HG03342 (cell line): ENCODE measurements around the gene PELI1.

ENCODE experiments used
- ATAC-seq: cut with Tn5 transposase; IDR thresholded peaks from one replicate; pipeline ENCODE4 v1.9.1; 2021; ENCODE audit warnings: mild to moderate bottlenecking, moderate library complexity; ENCODE audit not compliant: unreplicated experiment

Gene PELI1

DNA sequence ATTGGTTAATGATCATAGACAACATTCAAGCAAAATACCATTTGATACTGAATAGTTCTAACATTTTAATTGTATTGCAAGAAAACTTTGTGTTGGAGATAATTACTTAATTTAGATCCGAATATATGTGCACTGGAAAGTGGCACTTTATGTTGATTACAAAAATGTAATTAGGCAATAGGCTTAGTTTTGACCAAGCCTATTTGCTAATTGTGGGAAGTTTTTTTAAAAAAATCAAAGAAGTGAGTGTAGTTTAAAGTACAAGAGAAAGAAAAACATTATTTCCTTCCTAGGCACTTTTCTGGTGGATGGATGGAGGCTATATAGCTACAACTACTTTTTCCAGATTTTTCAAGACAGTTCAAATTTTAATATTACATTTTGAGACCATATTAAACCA lies 18.3 kb upstream of the PELI1 start:
- ATAC-seq = no peak

DNA sequence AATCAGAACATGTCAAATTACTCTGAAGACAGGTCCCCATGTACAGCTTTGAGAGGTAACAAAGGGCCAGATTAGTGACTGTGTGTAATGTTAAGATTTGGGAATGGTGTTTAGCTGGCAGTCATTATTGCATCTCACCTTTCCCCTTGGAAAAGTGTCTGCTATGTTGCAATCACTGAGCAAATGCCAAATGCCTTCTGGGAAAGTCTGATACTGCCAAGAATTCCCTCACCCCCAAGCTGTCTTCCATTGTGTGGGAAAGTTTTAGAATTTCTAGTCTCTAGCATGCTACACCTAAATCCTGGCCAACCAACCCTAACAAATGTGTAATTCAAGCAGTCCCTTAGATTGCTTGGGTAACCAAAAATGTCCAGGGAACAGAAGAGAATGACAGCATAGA lies 13.6 kb upstream of the PELI1 start:
- ATAC-seq = no peak

- ATAC-seq = no peak
These were observed 9.6 kb upstream of the PELI1 start for GRCh38 chr2:64153811-64154210.

GRCh38 chr2:64151476-64151875 lies 7.3 kb upstream of the PELI1 start:
- no peak for ATAC-seq

GRCh38 chr2:64145714-64146113 lies 1.5 kb upstream of the PELI1 start:
- ATAC-seq = no peak

DNA sequence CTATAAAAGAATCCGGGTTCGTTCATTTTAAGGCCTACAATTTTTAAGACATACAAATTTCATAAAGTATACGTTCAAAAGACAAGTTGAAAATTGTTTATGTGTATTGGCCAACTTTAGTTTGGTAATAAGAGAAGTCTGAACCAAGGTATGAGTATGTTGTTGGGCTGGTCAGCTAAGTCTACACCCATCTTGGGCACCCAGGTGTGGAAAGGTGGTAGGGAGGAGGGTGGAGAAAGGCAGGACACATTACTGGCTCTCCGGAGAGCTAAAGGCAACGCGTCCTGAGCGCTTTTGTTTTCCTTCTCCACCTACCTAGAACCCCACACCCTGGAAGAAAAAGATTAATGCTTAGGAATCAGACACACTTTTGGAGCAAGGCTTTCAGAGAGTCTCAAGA lies 899 bp upstream of the PELI1 start:
- no peak for ATAC-seq

DNA sequence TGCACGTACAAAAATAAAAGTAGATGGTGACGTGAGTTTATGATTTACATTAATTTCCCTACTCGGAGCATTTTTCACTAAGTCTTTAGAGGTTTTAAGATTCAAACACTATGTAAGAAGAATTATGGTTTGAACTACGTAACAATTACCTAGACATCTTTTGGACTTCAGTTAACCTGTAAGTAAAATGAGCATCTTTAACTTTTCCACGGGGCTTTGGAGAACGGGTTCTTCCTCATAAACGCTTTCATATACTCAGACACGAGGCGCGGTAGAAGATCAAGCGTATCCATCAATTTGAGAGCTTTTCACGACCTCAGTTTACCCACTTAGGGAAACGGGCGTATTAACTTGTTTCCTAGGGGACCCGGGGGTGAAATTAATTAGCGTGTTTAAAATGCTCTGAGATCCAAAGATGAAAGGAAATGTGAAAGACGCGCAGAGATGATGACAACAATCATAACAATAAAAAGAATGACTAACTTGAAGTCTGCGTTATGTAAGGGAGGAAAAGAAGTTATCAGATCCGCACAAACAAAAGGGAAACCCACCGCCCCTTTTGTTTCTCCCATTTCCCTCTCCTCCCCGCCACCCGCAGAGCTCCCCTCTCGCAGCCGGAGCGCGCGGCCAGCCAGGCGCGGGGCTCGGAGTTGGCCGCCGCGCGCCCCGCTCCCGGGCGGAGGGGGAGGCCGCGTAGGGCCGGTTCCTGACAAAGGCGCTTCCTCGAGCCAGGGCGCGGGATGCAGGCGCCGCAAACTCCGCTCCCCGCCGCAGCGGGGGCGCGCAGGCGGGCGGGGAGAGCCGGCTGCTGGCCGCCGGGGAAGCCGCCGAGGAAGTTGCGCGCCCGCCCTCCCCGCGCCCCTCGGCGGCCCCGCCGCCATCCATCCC lies 807 bp downstream of the PELI1 start:
- ATAC-seq = peak; percentile 5

DNA sequence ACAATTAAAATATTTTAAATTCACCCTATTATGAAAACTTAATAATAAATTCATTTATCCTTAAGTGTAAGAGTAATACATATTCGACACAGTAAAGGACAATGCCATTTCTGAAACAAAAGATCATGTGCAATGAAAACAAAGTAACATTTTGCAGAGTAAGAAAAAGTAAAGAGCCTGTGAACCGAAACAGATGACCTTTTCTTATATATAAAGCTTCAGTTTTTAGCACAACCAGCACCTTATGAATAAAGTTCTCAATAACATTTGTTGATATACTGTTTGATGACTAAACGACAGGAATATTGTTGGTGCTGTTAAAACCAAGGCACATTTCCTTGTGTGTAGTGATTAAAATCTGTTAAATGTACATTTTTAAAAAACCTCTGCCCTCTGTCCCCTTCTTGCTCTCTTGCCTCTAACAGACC lies 1.5 kb downstream of the PELI1 start:
- no peak for ATAC-seq

- no peak for ATAC-seq
These were observed 2.4 kb downstream of the PELI1 start for GRCh38 chr2:64141674-64142405.

- no peak for ATAC-seq
These were observed 3.5 kb downstream of the PELI1 start for GRCh38 chr2:64140665-64141200.

GRCh38 chr2:64139956-64140355 lies 4.3 kb downstream of the PELI1 start:
- ATAC-seq = no peak

DNA sequence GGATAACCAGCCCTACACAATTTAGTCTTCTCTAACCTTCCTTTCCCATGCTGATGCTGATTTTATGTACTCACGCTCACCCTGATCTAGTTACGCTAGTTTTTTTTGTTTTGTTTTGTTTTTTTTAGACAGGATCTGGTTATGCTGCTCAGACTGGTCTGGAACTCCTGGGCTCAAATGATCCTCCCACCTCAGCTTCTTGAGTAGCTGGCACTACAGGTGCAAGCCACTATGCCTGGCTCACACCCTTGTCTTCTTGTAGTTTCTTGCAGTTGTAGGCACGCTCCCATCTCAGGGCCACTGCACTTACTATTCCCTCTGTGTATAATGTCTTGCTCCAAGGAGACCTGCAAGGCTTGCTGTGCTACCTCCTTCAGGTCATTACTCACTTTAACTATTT lies 6.2 kb downstream of the PELI1 start:
- no peak for ATAC-seq

- ATAC-seq = no peak
These were observed 6.7 kb downstream of the PELI1 start for GRCh38 chr2:64137567-64137966.

GRCh38 chr2:64135421-64135820 lies 8.8 kb downstream of the PELI1 start:
- ATAC-seq = no peak

- ATAC-seq = no peak
These were observed 9.4 kb downstream of the PELI1 start for GRCh38 chr2:64134813-64135212.

DNA sequence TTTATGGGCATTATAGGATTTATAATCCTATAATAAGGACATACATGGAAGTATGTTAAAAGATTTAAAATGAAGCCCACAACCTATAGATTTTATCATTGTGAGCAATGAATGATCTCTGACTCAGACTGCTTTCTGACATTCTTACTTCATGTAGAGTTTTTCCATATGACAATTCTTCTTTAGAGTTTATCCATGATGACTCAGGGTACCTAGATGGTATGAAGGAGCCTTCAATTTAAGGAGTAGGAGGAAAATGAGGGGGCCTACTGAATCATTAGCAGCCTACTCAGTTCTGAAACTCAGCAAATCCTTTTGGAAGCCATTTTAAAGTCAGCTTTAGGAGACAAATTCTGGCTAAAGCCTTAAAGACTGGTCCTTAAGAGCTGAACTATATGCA lies 10.4 kb downstream of the PELI1 start:
- ATAC-seq = no peak

DNA sequence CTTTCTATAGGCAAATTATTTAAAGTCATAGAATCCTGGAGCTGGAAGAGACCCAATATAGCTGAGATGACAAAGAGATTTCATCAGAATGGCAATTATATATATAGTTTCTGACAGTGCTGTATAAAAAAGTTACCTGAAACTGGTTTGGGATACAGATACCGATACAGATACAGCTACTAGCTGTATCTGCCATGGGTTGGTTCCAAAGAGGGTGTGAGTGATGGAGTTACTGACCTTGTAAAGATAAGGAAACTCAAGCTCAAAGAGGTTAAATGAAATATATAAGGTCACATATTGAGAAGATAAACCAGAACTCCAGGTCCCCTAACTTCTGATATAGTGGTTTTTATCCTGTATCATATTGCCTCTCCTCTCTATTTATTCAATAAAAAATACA lies 10.9 kb downstream of the PELI1 start:
- ATAC-seq = no peak

DNA sequence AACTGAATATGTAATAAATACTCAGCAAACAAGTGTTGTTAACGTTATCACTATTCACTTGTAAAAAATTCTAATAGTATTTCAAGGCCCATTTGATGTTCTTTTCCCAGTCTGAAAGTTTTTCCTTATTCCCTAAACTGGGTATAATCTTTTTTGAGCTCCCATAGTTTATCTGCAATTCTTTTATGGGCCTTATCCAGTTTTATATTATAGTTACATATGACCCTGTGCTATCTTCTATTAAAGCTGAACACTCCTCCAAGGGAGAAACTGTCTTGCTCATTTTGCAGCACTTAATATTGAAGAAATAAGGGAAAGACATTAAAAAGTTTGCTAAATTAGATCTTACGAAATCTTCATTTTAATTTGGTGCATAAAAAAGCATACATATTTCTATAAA lies 13.9 kb downstream of the PELI1 start:
- ATAC-seq = no peak

GRCh38 chr2:64128943-64129391 lies 15.3 kb downstream of the PELI1 start:
- ATAC-seq = no peak

DNA sequence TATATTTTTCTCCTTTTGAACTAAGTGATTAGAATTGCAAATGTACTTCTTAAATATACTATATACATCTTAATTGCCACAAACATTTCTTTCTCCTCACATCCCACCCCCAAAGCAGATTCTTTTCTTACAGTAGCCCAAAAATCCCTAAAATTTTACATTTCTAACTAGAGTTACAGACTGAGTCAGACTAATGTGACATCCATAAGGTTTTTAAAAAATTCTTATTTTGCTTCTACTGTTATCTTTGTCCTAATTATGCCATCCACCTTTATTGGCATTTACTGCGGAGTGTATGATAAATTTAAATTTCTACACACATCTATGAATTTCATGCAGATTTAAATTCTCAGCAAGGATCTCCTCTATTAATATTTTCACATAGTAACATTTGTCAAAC lies 15.8 kb downstream of the PELI1 start:
- ATAC-seq = no peak

GRCh38 chr2:64127119-64127518 lies 17.1 kb downstream of the PELI1 start:
- ATAC-seq = no peak

GRCh38 chr2:64126601-64127000 lies 17.6 kb downstream of the PELI1 start:
- no peak for ATAC-seq
